Activated CD8-positive, alpha-beta memory T cell treated with anti-CD3 and anti-CD28 coated beads, Interleukin-2, amount 50 U/mL, for 4 hours (primary cell): ENCODE measurements around the gene PDE4D.
"Not testable (repeated sequence)": the region's sequence is repeated elsewhere in the genome, so short reads cannot be mapped to it uniquely, and the experiment has no call there.

Experiments
- DNase-seq: peaks from one replicate; pipeline ENCODE4 v3.0.0-alpha.2; 2020

Gene PDE4D

GRCh38 chr5:59600998-59601397 is 292.5 kb downstream of the PDE4D start:
- no peak for DNase-seq

- no peak for DNase-seq
These were observed 293.4 kb downstream of the PDE4D start for GRCh38 chr5:59600153-59600552.

GRCh38 chr5:59599729-59600128 is 293.8 kb downstream of the PDE4D start:
- no peak for DNase-seq

- DNase-seq: no peak
These were observed 295.0 kb downstream of the PDE4D start for GRCh38 chr5:59598547-59598874.

GRCh38 chr5:59597690-59598546 is 295.6 kb downstream of the PDE4D start:
- no peak for DNase-seq

GRCh38 chr5:59596586-59597350 is 296.8 kb downstream of the PDE4D start:
- no peak for DNase-seq

- DNase-seq: not testable (repeated sequence)
These were observed 299.4 kb downstream of the PDE4D start for GRCh38 chr5:59594118-59594517.

- DNase-seq: no peak
These were observed 300.0 kb downstream of the PDE4D start for GRCh38 chr5:59593439-59594007.

GRCh38 chr5:59592101-59592500 is 301.4 kb downstream of the PDE4D start:
- DNase-seq: no peak

- DNase-seq: no peak
These were observed 302.4 kb downstream of the PDE4D start for GRCh38 chr5:59591162-59591561.

- DNase-seq: no peak
These were observed 304.6 kb downstream of the PDE4D start for GRCh38 chr5:59588922-59589321.

GRCh38 chr5:59587489-59588337 is 305.8 kb downstream of the PDE4D start:
- no peak for DNase-seq

- DNase-seq: no peak
These were observed 306.7 kb downstream of the PDE4D start for GRCh38 chr5:59586841-59587240.

GRCh38 chr5:59584858-59585846 is 308.4 kb downstream of the PDE4D start:
- DNase-seq: no peak

- no peak for DNase-seq
These were observed 309.5 kb downstream of the PDE4D start for GRCh38 chr5:59583810-59584562.

- no peak for DNase-seq
These were observed 310.2 kb downstream of the PDE4D start for GRCh38 chr5:59583151-59583809.

GRCh38 chr5:59582746-59583145 is 310.8 kb downstream of the PDE4D start:
- no peak for DNase-seq

- no peak for DNase-seq
These were observed 313.7 kb downstream of the PDE4D start for GRCh38 chr5:59579824-59580167.

GRCh38 chr5:59579101-59579823 is 314.3 kb downstream of the PDE4D start:
- no peak for DNase-seq

- DNase-seq: no peak
These were observed 316.0 kb downstream of the PDE4D start for GRCh38 chr5:59577485-59577884.
